PC-3 (cell line): ENCODE data around the gene SLC44A1.

Source experiments
- CTCF ChIP-seq: fragments of 300-600 bp; sonication (generic); conservative IDR thresholded peaks from 2 replicates; pipeline ENCODE4 v1.5.1; 2017; ENCODE audit warnings: antibody characterized with exemption, low read depth, mild to moderate bottlenecking, low read length
- EZH2 ChIP-seq: fragments of 300-600 bp; sonication (generic); IDR thresholded peaks from one replicate; pipeline ENCODE4 v1.6.1; 2017; ENCODE audit warnings: antibody characterized with exemption, mild to moderate bottlenecking, low read length; ENCODE audit not compliant: unreplicated experiment

- no peak for TF ChIP-seq CTCF
- TF ChIP-seq EZH2 = no peak
Observed at GRCh38 chr9:105376893-105377292, 132.4 kb downstream of the SLC44A1 start.
